Keratinocyte (primary cell): ENCODE results near the gene DNAJC28. TPM values are rescaled to one million over a fixed set of nuclear protein-coding genes. Genes with fewer than 3 reads are reported as not detected.
"Not testable (repeated sequence)": the region's sequence is repeated elsewhere in the genome, so short reads cannot be mapped to it uniquely, and the experiment has no call there.

Experiments used
- DNase-seq: peaks from one replicate; pipeline ENCODE4 v3.0.0-alpha.2; 2011; ENCODE audit warnings: low read depth, missing footprints, low spot score
- FAIRE-seq: peaks from 2 replicates; lab custom pipeline; 2011; peaks lifted over from hg19 to GRCh38; lab: Jason Lieb, UNC
- H2AFZ ChIP-seq: 2 replicates; pipeline ENCODE4 v1.6.0; 2012; ENCODE audit warnings: low read length, control low read depth, inconsistent platforms; ENCODE audit not compliant: control insufficient read depth
- H3K27ac ChIP-seq: 2 replicates; pipeline ENCODE4 v1.5.1; 2011; ENCODE audit warnings: low read length; ENCODE audit not compliant: control insufficient read depth, insufficient read depth
- H3K27me3 ChIP-seq: 3 replicates; pipeline ENCODE4 v1.6.0; 2011; ENCODE audit warnings: low read length; ENCODE audit not compliant: control insufficient read depth, insufficient read depth; ENCODE audit errors: extremely low read depth
- H3K36me3 ChIP-seq, 2 experiments: 2 replicates in 1 of 2; 3 replicates in 1 of 2; pipeline ENCODE4 v1.5.1; 2011; ENCODE audit warnings: low read length in 2 of 2, mild to moderate bottlenecking in 1 of 2; ENCODE audit not compliant: control insufficient read depth in 2 of 2, insufficient read depth in 2 of 2; ENCODE audit errors: extremely low read depth in 1 of 2
- H3K4me1 ChIP-seq: 3 replicates; pipeline ENCODE4 v1.5.1; 2011; ENCODE audit warnings: low read length; ENCODE audit not compliant: control insufficient read depth, insufficient read depth; ENCODE audit errors: extremely low read depth
- H3K4me2 ChIP-seq: 3 replicates; pipeline ENCODE4 v1.6.0; 2011; ENCODE audit warnings: low read depth, low read length; ENCODE audit not compliant: control insufficient read depth, insufficient read depth; ENCODE audit errors: extremely low read depth
- H3K4me3 ChIP-seq, 3 experiments: fragments of 200-600 bp in 1 of 3; sonication (generic) in 1 of 3; 2 replicates in 2 of 3; 3 replicates in 1 of 3; pipeline ENCODE4 v1.5.1; 2011 to 2016; ENCODE audit warnings: low read length in 3 of 3, mild to moderate bottlenecking in 3 of 3, control low read depth in 2 of 3, inconsistent platforms in 1 of 3, low read depth in 1 of 3, mixed read lengths in 1 of 3, mixed run types in 1 of 3, moderate library complexity in 1 of 3; ENCODE audit not compliant: control insufficient read depth in 2 of 3, insufficient read depth in 2 of 3; ENCODE audit errors: extremely low read depth in 1 of 3
- H3K79me2 ChIP-seq: 2 replicates; pipeline ENCODE4 v1.6.0; 2012; ENCODE audit warnings: low read length; ENCODE audit not compliant: control insufficient read depth, insufficient read depth
- H3K9ac ChIP-seq: 3 replicates; pipeline ENCODE4 v1.6.0; 2011; ENCODE audit warnings: low read length; ENCODE audit not compliant: control insufficient read depth, insufficient read depth; ENCODE audit errors: extremely low read depth
- H3K9me1 ChIP-seq: 3 replicates; pipeline ENCODE4 v1.6.0; 2011; ENCODE audit warnings: low read length; ENCODE audit not compliant: control insufficient read depth, insufficient read depth; ENCODE audit errors: extremely low read depth
- H3K9me3 ChIP-seq: 2 replicates; pipeline ENCODE4 v1.5.1; 2012; ENCODE audit warnings: low read depth, low read length; ENCODE audit not compliant: control insufficient read depth
- H4K20me1 ChIP-seq: 3 replicates; pipeline ENCODE4 v1.6.0; 2011; ENCODE audit warnings: low read length; ENCODE audit not compliant: control insufficient read depth, insufficient read depth; ENCODE audit errors: extremely low read depth
- EZH2 ChIP-seq: IDR thresholded peaks from one replicate; pipeline ENCODE4 v1.6.1; 2012; ENCODE audit warnings: inconsistent platforms, mild to moderate bottlenecking, low read length, moderate library complexity
- dilution Hi-C: fragments of 300-500 bp; cut with MboI; formaldehyde crosslinking; loops from one replicate; pipeline ENCODE4 v1.7.0; 2020; ENCODE audit warnings: low sequenced_read_pairs; ENCODE audit not compliant: extremely low pct_ligation_motif_present
- polyA plus RNA-seq, 5 experiments: library from polyadenylated mRNA; depleted of rRNA in 3 of 5; stranded (reverse) in 3 of 5; stranded (forward) in 1 of 5; unstranded in 1 of 5; fragments of >200 nt; gene quantifications; 1 replicate in 1 of 5; 2 replicates in 3 of 5; 3 replicates in 1 of 5; pipeline versions ENCODE4 v1.2.1 to v1.2.3, GENCODE V29; 2011 to 2012; ENCODE audit warnings: missing spikeins in 2 of 5, low read depth in 1 of 5, low replicate concordance in 1 of 5
- TF ChIP-seq, protein P1 (sequence below), 3 experiments: IDR thresholded peaks in 1 of 3; conservative IDR thresholded peaks in 1 of 3; optimal IDR thresholded peaks in 1 of 3; 2 replicates in 2 of 3; 3 replicates in 1 of 3; pipeline versions ENCODE3 to v1.5.1; 2011; ENCODE audit warnings: low read length in 3 of 3, mild to moderate bottlenecking in 3 of 3, moderate library complexity in 2 of 3, control low read depth in 1 of 3, inconsistent platforms in 1 of 3; ENCODE audit not compliant: insufficient read depth in 2 of 3; ENCODE audit errors: extremely low read depth in 1 of 3

DNAJC28 gene
- polyA plus RNA-seq, 1 donor (not counting 4 experiments of a cell fraction or from before 2014, with no cell fraction given): 1.4 TPM

DNA sequence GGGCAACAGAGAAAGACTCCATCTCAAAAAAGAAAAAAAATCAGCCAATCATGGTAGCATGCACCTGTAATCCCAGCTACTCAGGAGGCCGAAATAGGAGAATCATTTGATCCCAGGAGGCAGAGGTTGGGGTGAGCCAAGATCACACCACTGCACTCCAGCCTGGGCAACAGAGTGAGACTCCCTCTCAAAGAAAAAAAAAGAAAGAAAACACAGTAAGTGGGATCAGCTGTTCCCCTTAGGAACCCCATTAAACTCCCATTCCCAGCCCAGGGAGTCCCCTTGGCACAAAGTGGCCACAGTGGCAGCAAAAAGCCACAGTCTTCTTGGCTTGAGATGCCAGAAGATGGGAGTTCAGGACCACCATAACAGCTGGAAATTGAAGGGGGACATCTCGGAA is 20.8 kb downstream of the DNAJC28 start:
- H3K4me2 ChIP-seq: no peak overlapping the region
- H4K20me1 ChIP-seq: no peaks in the 10 kb centered on the region
- no peaks in the 10 kb centered on the region for H3K9me1 ChIP-seq
- dilution Hi-C loops: no loop called here
- no peaks in the 10 kb centered on the region for H3K4me1 ChIP-seq
- no peak overlapping the region for H3K4me3 ChIP-seq
- no peaks in the 10 kb centered on the region for H3K9me3 ChIP-seq
- H3K27ac ChIP-seq: no peak overlapping the region
- no peak overlapping the region for H2AFZ ChIP-seq
- H3K36me3 ChIP-seq: peaks cover 0 to 3% of the 10 kb centered on the region in 2 experiments
- H3K79me2 ChIP-seq: peaks cover 36% of the 10 kb centered on the region
- H3K27me3 ChIP-seq: no peaks in the 10 kb centered on the region
- DNase-seq (no peak), FAIRE-seq (no peak)
- no peak overlapping the region for H3K9ac ChIP-seq
- TF ChIP-seq, protein P1, sequence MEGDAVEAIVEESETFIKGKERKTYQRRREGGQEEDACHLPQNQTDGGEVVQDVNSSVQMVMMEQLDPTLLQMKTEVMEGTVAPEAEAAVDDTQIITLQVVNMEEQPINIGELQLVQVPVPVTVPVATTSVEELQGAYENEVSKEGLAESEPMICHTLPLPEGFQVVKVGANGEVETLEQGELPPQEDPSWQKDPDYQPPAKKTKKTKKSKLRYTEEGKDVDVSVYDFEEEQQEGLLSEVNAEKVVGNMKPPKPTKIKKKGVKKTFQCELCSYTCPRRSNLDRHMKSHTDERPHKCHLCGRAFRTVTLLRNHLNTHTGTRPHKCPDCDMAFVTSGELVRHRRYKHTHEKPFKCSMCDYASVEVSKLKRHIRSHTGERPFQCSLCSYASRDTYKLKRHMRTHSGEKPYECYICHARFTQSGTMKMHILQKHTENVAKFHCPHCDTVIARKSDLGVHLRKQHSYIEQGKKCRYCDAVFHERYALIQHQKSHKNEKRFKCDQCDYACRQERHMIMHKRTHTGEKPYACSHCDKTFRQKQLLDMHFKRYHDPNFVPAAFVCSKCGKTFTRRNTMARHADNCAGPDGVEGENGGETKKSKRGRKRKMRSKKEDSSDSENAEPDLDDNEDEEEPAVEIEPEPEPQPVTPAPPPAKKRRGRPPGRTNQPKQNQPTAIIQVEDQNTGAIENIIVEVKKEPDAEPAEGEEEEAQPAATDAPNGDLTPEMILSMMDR (optimal IDR thresholded peaks at IDR 0.05 in 1 of 3, IDR thresholded peaks at IDR 0.05 in 1 of 3, conservative IDR thresholded peaks at IDR 0.05 in 1 of 3; ENCODE audit: extremely low read depth in 1 of 3, insufficient read depth in 2 of 3, low read length in 3 of 3): no peak
- no peak for TF ChIP-seq EZH2

DNA sequence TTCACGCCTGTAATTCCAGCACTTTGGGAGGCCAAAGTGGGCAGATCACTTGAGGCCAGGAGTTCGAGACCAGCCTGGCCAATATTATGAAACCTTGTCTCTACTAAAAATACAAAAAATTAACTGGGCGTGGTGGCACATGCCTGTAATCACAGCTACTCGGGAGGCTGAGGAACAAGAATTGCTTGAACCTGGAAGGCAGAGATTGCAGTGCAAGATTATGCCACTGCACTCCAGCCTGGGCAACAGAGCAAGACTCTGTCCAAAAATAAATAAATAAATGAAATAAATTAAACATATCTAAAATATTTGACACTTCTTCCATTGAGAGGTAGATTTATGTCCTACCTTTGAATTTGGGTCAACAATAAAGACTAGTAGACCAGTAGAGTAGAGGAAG is 22.3 kb downstream of the DNAJC28 start:
- H3K4me2 ChIP-seq, H3K9me3 ChIP-seq, H3K36me3 ChIP-seq, FAIRE-seq, H3K9ac ChIP-seq, H3K27ac ChIP-seq, H3K27me3 ChIP-seq, H3K4me3 ChIP-seq, H3K9me1 ChIP-seq, dilution Hi-C loops, DNase-seq, H4K20me1 ChIP-seq, H2AFZ ChIP-seq, H3K4me1 ChIP-seq: not testable (repeated sequence)
- peaks cover 27% of the 10 kb centered on the region for H3K79me2 ChIP-seq

DNA sequence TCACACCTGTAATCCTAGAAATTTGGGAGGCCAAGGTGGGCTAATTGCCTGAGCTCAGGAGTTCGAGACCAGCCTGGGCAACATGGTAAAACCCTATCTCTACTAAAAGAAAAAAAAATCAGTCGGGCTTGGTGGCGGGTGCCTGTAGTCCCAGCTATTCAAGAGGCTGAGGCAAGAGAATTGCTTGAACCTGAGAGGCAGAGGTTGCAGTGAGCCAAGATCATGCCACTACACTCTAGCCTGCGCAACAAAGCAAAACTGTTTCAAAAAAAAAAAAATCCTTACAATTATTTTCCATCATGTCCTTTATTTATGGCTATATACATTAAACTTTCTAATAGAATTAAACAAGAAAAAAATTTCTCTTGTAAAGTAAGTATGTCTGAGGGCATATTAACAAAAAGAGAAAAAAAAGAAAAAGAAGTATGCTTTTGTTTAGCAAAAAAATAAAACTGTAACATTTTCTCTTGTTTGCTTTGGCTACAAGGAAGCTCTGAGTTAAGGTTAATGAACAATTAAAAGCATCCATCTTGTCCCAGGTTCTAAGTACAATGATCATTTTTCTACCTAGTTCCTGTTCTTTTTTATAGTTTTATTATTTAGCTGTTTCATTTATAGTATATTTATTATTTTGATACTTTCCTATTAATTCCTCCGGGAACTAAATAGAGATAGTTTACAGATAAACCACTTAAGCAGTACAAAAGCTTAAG is 29.8 kb downstream of the DNAJC28 start:
- DNase-seq (no peak), FAIRE-seq (no peak)
- Histone ChIP-seq H3K27me3 (no peaks in the 10 kb centered on the region), H4K20me1 (no peaks in the 10 kb centered on the region), H3K4me1 (no peaks in the 10 kb centered on the region), H3K9ac (no peak overlapping the region), H3K4me2 (no peak overlapping the region), H3K27ac (no peak overlapping the region), H2AFZ (no peak overlapping the region), H3K4me3 (no peak overlapping the region), H3K9me1 (no peaks in the 10 kb centered on the region), H3K79me2 (no peaks in the 10 kb centered on the region), H3K36me3 (peaks cover 2 to 4% of the 10 kb centered on the region in 2 experiments), H3K9me3 (no peaks in the 10 kb centered on the region)
- dilution Hi-C loops: no loop called here
- no peak for TF ChIP-seq EZH2
- TF ChIP-seq, protein P1 (optimal IDR thresholded peaks at IDR 0.05 in 1 of 3, IDR thresholded peaks at IDR 0.05 in 1 of 3, conservative IDR thresholded peaks at IDR 0.05 in 1 of 3; ENCODE audit: extremely low read depth in 1 of 3, insufficient read depth in 2 of 3, low read length in 3 of 3): no peak
